H54 (cell line): ENCODE data around the gene ENHO.

ENCODE experiments used
- DNase-seq: peaks from one replicate; pipeline ENCODE4 v3.0.0; 2011; ENCODE audit warnings: low spot score, mixed read lengths; ENCODE audit not compliant: insufficient read length
- FAIRE-seq: peaks from 3 replicates; lab custom pipeline; 2011; peaks lifted over from hg19 to GRCh38; lab: Jason Lieb, UNC
- POLR2A ChIP-seq: IDR thresholded peaks from 2 replicates; pipeline ENCODE4 v1.6.1; 2011; ENCODE audit warnings: low read depth, mild to moderate bottlenecking, low read length

The ENHO gene

DNA sequence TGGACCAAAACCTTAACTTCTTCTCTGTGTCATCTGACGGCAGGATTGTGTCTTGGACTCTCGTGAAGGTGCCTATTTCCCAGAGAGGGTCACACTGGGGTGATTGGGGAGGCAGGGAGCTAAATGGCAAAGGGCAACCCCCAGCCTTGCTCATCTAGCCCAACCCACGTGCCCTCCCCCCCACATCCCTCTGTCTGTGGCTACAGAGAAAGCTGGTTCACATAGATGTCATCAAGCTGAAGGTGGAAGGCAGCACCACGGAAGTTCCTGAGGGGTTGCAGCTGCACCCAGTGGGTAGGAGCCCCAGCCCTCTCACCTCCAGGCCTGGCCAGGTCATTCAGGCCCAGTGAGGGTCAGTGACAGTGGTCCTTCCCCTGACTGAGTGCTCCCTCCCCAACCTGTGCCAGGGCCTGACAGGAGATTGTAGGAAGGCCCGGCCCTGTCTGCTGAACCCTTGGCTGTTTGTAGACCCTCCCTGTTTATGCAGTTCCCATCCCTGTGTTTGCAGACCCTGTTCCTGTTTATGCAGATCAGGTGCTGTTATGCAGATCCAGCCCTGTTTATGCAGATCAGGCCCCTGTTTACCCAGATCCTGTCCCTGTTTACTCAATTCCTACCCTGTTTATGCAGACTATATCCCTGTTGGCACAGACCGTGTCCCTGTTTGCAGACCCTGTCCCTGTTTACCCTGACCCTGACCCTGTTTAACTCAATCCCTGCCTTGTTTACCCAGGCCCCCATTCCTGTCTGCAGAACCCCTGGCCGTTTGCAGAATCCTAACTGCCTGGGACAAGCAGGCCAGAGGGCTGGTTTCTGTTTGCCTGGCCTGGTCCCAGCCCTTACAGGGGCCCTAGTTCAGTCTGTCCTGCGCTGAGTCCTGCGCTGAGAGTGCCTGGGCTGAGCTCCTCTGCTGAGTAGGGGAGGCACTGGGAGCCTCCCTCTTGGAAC is 10.4 kb downstream of the ENHO start:
- TF ChIP-seq POLR2A, result no peak
- DNase-seq (no peak), FAIRE-seq (no peak)

DNA sequence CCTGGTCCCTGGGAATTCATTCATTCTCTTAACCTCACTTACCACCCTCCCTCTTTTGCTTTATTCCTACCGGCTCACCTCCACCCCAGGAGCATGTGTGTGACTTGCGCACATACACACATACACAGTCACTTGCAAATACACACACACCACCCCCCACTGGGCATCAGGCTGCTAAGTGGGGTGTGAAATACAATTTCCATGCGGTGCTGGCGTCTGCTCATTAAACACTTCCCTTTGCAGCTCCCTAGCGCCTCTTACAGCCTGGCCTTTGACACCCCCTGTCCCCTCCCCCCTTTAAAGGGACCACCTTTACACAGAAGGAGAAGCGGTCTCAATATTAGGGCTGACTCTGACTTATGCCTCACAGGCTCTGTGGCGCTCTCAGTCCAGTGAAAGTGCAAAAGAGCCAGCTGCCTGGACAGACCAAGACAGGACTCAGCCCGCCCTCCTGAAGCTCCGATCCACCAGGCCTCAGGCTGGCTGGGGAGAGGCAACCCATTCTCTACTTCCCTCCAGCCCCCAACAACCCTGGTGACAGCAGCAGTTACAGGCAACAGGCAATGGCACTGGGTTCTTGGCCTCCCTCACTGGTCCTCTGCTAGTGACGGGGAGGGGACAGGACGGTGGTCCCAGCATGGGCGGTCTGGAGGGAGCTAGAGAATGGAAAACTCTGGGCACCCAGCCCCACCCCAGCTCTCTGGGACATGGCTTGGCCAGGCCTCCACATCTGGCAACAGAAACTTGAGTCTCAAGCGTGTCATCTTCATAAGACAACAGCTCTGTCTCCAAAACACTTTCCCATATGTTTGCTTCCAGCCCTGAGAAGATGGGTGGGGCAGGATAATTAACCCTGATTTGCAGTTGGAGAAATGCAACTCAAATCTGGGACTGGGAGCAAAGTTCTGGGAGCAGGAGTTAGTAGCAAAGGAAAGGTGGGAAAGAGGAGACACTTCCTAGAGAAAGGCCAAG is 12.0 kb downstream of the ENHO start:
- DNase-seq, result no peak
- FAIRE-seq, result no peak
- TF ChIP-seq POLR2A, result no peak

DNA sequence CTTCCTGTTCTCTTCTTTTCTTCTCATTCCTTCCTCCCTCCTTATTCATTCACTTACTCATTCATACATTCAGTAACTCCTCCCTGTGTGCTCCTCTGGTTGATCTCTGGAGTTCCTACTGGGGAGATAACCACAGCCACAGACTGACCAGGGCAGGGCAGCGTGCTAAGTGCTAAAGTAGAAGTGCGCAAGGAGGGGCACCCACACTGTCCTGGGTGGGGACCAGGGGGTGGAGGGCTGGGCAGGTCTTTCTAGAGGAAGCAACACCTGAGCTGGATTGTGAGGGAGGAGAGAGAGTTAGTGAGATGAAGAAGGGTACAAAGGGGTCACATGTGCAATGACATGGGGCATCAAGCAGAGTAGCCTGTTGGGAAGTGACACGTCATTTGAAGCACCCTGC is 13.8 kb downstream of the ENHO start:
- DNase-seq (no peak), FAIRE-seq (no peak)
- no peak for TF ChIP-seq POLR2A

DNA sequence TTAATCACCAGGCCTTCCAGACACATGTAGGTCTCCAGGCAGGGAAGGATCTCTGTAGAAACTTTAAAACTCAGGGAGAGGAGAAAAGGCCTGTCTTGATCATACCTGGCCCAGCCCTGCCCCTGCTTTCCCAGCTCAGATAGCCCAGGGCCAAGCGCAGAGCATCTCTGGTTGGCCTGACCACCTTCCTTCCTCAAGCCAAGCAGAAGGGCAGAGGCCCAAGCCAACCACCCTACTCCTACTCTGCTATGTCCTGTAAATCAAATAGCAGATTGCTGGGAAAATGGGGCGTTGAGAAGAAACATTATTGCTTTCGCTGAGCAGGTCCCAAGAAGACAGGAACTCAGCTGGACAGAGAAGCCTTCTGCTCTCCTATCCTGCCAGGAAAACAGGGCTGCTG is 14.3 kb downstream of the ENHO start:
- FAIRE-seq (no peak), DNase-seq (no peak)
- TF ChIP-seq POLR2A, result no peak

DNA sequence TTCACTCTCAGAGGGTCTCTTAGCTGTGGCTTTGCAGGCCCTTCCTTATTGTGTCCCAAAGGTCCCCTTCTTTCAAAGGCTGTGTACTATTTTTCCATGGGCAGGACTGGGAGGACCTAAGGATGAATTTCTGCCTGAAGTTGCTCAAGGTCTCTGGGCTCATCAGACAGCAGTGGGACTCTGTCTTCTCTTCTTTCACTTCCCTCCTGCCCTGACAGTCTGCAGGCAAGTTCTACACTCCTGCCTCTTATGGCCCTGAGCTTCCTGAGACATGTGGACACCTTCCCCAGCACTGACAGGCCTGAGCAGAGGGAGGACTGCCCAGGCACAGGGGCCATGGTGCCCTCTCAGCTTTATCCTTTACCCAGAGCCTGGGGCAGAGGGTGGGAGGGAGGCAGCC is 14.8 kb downstream of the ENHO start:
- TF ChIP-seq POLR2A, result no peak
- no peak for DNase-seq
- no peak for FAIRE-seq

DNA sequence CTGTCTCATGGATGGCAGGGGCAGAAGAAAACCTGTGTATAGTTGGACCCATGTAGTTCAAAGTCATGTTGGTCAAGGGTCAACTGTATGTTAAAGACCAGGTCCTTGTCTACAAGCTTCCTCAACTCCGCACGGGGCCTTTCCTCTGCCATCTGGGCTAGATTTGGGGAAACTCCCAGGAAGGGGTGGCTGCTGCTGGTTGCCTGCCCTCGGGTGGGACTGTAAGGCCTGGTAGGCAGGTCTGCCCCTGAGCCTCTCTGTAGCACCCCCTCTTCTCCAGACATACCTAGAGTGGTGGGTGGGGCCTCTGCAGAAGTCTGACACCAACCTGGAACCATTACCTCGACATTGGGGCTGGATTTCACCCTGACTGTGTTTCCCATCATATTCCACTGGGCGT is 15.2 kb downstream of the ENHO start:
- DNase-seq, result no peak
- FAIRE-seq, result no peak
- TF ChIP-seq POLR2A, result no peak

DNA sequence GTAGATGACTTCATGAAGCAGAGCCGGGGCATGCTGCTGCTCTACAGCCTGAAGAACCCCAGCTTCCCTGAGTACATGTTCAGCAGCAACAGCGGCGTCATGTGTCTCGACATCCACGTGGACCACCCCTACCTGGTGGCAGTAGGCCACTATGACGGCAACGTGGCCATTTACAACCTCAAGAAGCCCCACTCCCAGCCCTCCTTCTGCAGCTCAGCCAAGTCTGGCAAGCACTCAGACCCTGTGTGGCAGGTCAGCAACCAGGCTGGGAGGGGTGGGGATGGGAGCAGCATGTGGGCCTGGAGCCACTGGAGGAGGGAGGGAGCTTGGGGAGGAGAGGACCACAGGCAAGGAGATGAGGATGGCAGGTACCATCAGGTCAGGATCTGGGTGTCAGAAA is 16.2 kb downstream of the ENHO start:
- FAIRE-seq (no peak), DNase-seq (no peak)
- no peak for TF ChIP-seq POLR2A

DNA sequence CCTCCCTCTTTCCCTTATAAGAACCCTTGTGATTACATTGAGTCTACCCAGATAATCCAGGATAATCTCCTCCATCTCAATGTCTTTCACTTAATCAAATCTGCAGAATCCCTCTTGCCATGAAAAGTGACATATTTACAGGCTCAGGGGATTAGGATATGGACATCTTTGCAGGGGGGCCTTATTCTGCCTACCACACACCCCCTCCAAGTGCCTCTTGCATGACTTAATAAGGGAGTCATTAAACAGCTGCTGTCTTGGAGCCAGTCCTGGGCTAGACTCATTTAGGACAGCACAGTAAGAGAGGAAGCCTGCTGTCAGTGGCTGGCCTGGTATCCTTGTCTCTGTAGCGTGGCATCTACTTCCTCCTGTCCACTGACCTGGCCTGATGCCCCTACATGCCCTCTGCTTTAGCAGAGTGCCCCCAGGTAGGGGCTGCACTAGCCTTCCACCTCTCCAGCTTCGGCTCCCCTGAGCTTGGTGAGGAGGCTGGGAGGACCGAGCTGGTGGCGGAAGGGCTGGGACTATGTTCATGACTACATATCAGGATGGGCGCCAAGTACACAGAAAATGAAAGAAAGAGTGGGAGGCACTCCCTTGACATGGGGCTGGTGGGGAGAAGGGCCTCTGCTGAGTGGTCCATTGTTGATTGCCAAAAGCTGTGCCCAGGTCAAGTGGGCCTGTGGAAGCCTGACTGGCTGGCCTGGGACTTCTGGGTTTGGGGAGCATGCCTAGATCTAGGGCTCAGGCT is 17.2 kb downstream of the ENHO start:
- no peak for DNase-seq

DNA sequence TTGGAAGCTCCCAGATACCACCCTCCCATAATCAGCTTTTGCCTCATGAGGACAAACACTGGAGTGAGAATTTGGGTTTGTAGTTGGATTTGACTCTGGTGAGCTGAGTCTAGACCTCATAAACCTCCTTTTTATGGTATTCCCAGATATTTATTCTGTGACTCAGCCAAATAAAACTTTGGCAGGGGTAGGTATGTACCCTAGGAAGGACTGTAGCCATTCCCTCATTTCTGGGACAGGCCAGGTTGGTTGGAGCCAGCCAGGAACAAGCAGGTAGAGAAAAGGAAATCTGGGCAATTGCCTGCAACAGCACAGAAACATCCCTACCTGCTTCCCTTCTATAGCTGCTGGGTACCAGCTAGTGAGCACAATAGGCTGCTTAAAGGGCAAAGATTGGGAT is 19.4 kb downstream of the ENHO start:
- DNase-seq (no peak), FAIRE-seq (no peak)
- TF ChIP-seq POLR2A, result no peak

More for the DNA sequence above, 17.2 kb downstream of the ENHO start:
- FAIRE-seq, result no peak
- no peak for TF ChIP-seq POLR2A

DNA sequence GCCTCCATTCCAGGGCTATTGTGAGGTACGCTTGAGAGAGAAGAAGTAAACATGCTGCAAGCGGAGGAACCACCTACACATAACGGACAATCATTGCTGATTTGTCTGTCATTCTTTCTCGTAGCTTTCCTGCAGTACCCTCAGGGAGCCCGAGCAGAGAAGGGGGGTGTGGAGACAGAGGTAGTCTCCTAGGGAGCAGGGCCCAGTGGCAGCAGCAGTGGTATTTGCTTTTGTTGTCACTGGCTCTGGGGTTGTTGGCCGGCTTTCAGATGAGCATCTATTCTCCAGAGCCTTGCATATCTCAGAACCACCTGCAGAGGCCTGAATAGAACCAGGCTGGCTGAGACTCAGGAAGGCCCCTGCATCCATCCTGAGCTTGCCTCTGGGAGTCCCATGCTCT is 19.9 kb downstream of the ENHO start:
- DNase-seq (no peak), FAIRE-seq (no peak)

DNA sequence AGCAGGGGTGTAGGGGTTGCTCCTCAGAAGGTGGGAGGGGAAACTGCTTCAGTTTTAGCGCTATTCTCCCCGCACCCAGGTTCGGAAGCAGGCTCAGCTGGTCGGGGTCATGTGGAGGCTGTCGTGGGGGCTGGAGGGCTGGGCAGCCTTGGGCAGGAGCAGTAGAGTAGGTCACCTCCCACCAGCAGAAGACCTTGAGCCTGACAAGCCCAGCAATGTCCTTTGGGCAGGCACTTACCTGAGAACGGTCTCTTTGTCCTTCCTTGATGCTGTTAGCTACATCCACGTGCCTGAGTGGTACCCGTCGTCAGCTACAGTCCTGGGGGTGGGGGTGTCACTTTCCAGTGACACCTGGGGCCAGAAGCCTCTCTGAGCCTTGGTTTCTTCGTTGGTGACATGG is 20.3 kb downstream of the ENHO start:
- FAIRE-seq (no peak), DNase-seq (no peak)
- no peak for TF ChIP-seq POLR2A

More for the DNA sequence above, 19.9 kb downstream of the ENHO start:
- no peak for TF ChIP-seq POLR2A

DNA sequence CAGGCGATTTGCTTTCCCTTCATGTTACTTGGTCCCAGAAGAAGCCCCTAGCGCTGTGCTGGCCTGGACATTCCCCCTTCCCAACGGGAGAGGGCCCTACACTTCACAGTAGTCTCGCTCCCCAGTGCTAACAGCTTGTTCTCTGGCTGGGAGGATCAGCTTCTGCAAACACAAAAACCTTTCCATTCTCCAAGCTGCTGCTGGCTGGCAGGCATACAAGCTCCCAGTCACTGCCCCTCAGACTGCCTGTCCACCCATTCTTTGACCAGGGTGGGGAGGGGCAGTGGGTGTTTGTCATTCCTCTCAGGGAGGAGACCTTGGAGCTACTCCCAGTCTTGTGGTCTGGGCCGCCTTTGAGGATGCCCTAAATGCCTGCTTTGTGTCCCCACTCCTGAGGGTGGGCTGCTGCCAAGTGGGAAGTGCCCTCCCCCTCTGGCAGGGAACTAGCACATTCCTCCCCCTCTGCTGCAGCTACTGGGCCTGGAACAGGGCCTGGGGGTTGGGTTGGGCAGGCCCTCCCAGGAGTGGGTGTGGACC is 20.8 kb downstream of the ENHO start:
- FAIRE-seq (no peak), DNase-seq (no peak)
- TF ChIP-seq POLR2A, result no peak

DNA sequence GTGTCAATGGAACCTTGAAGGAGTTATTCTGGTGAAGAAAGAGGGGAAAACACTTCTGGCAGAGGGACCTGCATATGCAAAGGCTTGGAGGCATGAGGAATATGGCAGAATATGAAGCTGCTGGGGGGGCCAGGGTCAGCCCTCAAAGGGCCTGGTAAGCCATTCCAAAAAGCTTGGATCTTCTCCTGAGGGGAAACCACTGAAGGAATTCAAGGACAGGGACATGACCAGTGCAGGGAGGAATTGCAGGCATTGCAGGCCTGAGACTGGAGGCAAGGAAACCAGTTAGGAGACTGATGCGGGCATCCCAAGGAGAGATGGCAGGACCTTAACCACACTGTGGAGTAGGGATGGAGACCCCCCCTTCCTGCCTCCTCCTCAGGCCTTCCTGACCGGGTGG is 21.4 kb downstream of the ENHO start:
- TF ChIP-seq POLR2A, result no peak
- FAIRE-seq, result no peak
- DNase-seq, result no peak
